RPMI8226 (cell line): ENCODE data around the gene ANKRA2.

Source experiments
- DNase-seq: peaks from one replicate; pipeline ENCODE4 v3.0.0-alpha.2; 2015

ANKRA2 gene, protein sequence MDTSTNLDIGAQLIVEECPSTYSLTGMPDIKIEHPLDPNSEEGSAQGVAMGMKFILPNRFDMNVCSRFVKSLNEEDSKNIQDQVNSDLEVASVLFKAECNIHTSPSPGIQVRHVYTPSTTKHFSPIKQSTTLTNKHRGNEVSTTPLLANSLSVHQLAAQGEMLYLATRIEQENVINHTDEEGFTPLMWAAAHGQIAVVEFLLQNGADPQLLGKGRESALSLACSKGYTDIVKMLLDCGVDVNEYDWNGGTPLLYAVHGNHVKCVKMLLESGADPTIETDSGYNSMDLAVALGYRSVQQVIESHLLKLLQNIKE

DNA sequence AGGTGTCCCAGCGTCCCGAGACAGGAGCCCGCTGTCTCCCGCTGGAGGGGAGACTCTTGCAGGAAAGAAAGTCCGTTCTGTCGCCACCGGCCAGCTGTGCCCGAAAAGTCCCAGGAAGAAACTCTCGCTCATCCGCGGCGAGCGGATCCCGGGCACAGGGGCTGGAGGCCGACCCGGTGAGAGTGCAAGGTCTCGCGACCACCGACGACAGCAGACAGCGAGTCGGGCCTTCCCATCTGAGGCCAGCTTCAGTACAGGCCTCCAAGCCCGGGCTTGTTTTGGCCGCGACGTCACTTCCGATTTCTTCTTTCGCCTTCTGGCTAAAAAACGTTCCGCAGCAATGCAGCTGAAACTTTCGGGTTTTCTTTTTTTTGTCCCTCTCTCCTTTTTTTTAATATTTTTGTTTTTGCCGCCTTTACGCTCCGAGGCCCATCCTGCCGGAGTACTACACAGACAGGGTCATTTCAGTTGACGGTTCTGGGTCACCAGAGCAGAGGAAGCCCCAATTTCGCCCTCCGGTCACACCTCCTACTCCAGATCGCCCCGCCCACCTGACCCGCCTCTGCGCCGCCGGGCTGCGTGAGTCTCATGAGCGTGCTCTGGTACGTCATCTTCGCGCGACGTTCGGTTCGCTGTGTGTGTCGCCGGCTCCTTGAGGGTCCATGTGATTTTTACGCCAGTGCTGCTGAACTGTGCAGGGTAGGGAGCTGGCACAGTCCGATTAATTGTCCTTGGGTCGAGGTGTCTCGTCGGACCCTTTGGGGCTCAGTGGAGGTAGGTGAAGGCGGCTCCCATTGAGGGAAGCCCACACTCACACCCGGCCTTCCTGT is at the start of gene ANKRA2, which contains the start of gene UTP15:
Gene ANKRA2 (minus strand): TSS at position 501 of the 830 bp plus-strand sequence. CDS start 2,758 bp downstream, outside the sequence.
Gene UTP15 (plus strand): TSS at position 605 of the 830 bp plus-strand sequence. CDS start 1,602 bp downstream, outside the sequence.
- peak; percentile 100 for DNase-seq

DNA sequence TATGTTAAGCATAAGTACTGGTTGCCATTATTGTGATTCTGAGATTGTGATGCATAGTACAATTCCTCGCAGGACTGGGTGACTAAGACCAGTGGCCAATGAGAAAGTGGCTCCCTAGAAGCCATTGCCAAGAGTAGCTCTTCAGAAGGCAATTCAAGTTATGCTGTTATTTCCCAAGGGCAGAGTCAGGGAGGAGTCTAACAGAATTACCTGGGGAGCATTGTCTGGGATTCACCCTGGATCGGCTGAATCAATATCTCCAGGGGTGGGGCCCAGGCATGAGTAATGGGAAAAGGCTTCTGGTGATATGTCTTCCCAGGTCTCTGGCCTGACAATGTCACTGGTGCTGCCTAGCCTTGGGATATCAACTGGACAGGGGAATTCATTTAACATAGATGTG is 49.6 kb upstream of the ANKRA2 start:
- no peak for DNase-seq

DNA sequence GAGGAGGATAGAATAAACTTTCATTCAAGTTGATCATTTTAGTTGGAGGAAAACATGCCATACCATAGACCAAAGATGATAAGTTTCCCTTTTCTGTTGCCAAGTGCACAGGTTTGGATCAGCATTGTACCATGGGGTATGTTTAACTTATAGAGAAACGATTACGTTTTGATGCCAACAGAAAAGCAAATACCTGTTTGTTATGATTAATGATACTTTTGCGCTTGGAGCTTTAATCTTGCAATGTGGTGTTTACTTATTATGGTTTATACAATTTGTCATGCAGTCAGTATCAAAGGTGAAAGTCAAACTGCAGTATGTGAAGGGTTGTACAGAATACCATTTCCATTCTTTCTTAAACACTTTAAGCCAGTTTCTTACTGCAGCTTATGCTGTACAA is 47.4 kb upstream of the ANKRA2 start:
- DNase-seq, result no peak

DNA sequence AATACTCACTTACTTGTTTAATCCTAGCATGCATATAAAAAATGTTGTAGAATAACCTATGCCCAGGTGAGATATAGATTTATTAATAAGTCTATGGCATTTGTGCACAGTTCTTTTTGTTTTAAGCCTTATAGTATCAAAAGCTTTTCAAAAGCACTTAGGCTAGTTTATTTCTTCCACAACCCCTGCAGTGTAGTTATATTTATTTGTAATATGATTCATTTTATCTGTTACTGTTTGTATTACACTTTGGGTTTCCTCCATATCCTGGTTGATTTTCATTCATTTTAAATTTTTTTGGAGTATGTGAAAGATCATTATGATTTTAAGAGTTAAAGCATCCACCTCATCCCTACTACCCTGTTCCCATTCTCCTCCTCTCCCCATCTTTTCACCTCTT is 41.8 kb upstream of the ANKRA2 start:
- DNase-seq, result no peak

DNA sequence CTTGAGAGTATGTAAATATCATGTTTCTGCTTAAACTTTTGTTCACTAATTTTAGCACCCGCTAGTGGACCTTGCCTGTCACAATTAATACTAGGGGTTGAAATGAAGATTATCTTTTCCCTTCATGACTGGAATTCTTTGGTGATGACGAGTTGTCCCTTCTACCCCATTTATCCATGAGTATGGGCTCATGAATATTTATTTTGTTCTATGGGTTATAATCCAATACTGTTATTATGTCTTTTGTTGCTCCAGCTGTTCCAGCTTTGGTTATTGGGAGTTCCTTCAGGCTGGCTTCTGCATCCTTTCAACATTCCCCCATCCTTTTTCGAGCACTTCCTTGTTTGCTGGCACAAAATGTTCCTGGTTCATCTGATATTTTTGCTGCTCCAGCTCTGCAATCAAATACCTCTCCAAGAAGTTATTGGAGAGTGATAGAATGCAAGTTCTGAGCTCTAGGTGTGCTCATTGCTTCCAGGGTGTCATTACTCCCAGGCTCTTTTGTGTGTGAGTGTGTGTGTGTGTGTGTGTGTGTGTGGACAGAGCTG is 40.8 kb upstream of the ANKRA2 start:
- DNase-seq, result no peak

DNA sequence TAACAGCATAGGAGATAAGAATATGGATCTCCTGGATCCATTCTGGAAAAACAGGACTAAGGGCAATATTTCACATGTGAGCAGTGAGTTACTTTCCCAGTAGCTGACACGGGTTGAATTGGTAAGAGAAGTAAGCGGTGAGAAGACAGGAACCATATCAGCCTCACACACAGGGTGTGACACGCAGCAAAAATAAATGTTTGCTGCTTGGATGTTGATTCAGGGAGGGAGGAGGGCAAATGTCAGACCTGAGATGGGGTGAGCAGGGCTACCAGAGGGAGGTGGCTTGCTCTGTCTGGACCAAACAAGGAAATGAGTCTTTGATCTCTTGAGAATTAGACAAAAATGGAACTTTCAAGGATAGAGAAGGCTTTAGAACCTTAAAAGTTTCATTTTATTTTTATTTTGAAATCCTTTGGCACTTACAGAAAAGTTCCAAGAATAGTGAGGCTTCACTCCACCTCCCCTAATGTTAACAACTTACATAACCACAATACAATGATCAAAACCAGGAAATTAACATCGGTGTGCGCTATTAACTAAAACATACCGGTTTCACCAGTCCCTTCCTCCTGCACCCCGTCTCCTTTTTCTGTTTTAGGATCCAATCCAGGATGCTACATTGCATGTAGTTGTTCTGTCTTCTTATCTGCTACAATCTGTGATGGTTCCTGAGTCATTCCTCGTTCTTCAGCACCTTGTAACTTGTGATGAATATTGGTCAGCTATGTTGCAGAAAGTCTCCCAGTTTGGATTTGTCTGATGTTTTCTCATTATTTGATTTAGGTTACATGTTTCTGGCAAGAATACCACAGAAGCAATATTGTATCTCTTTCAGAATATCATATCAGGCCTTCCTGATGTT is 40.0 kb upstream of the ANKRA2 start:
- no peak for DNase-seq

DNA sequence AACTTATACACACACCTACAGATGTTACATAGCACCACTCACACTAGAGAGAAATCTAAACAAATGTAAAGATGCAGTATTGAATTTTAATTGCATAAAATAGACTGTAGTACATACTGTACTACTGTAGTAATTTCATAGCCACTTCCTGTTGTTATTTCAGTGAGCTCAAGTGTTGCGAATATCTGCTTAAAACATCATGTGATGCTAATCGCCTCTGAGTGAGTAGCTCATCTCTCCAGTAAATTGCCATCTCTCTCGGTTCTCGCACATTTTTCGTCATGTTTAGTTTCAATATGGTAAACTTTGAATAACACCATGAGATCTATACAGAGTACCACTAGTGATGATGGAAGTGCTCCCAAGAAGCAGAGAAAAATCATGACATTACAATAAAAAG is 38.6 kb upstream of the ANKRA2 start:
- no peak for DNase-seq

DNA sequence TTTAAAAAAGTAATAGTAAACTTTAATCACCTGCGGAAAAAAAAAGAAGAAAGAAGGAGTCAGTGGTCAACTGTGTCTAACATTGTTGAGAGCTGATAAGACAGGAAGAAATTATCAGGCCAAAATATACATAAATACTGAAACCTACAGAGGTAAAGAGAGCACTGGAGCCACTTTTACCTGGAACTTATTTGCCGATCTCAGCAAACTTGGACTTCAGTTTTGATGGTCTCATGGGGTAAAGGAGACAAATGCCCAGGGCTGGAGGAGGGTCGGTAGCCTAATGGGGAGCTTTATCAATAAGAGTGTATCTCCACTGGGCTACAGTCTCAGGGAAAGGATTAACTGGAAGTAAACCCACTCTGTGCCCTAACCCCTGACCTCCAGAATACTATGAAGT is 33.9 kb upstream of the ANKRA2 start:
- DNase-seq, result no peak

DNA sequence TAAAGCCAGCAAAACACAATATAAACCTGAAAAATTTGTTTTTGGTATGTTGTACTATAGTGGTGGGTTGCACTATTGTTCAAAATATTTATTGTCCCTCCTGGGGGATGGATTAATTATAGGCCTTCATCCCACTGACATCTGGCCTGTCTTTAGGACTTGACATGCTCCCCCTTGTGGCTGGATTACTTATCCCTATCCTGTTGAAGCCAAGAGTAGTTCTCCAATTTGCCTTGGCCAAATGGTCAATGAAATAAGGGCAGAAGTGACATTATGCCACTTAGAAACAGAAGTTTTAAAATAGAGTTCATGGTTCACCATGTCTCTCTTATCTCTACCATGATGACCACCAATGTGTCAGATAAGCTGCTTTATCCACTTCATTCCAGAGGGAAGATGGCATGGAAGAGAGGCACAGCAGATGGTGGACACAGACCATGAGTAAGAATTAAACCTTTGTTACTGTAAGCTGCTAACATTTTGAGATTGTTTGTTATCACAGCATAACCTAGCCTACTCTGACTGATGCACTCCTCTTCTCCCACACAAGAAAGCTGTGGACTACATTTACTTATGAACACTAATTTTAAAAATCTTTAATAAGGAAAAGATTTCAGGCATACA is 31.4 kb upstream of the ANKRA2 start:
- peak; percentile 60 for DNase-seq

DNA sequence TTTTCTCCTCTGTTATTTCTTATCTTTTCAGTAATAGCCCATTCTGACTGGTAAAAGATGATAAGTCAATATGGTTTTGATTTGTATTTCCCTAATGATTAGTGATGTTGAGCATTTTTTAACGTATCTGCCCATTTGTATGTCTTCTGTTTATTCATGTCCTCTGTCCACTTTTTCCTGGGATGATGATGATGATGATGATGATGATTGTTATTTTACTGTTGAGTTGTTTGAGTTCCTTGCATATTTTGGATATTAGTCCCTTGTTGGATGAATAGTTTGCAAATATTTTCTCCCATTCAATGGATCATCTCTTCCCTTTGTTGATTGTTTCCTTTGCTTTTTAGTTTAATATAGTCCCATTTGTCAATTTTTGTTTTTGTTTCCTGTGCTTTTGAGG is 27.1 kb upstream of the ANKRA2 start:
- no peak for DNase-seq

DNA sequence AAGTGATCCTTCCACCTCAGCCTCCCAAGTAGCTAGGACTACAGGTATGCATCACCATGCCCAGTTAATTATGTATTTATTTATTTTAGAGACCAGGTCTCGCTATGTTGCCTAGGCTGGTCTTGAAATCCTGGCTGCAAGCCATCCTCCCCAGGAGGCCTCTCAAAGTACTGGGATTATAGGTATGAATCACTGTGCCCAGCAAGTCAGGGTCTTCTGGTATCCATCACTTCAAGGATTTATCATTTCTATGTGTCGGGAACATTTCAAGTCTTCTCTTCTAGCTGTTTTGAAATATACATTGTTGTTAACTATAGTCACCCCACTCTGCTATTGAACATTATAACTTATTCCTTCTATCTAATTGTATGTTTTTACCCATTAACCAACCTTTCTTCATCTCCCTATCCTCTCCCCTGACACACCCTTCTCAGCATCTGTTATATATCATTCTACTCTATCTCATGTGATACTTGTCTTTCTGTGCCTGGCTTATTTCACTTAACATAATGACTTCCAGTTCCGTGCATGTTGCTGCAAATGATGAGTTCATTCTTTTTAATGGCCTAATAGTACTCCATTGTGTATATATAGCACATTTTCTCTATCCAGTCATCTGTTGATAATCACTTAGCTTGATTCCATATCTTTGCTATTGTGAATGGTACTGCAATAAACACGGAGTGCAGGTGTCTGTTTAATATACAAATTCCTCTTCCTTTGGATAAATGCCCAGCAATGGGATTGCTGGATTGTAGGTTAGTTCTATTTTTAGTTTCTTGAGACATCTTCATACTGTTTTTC is 26.5 kb upstream of the ANKRA2 start:
- DNase-seq, result no peak

DNA sequence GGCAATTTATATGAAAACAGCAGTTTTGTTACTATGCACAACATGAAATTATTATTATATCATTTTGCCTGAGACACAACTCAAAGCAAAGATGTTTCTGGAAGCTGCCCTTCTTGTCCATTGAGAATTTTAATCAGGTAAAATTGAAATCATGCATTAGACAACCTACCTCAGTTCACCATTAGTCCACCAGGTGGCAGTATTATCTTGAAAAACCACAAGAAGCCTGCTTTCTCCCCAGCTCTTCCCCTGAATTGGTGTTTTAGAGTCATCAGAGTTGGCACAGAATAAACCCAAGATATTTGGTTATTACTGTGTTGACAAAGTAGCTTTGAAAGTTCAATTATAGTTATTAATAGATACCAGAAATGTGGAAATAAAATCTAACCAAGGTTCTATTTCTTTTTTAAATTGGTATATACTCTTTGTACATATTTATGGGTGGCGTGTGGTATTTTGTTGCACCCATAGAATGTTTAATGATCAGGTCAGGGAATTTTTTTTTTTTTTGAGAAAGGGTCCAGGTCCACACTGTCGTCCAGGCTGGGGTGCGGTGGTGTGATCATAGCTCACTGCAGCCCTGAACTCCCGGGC is 25.8 kb upstream of the ANKRA2 start:
- DNase-seq, result peak; percentile 83

DNA sequence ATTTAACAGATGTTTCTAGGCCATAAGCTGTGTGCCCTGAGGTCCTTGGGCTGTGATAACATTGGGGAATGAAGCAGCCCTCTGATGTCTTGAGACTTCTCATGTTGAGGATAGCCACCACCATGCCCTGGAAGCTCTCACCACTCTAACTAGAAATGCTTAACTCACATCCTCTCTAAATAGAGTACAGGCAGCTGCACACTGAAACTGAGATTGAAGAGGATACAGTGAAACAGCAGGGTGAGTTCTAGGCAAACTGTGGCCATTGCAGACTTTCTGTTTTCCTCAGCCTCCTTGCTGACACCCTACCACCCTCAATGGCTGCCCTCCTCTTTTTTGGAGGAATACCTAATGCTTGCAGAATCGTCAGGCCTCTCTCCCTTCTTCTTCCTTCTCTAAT is 22.5 kb upstream of the ANKRA2 start:
- no peak for DNase-seq

DNA sequence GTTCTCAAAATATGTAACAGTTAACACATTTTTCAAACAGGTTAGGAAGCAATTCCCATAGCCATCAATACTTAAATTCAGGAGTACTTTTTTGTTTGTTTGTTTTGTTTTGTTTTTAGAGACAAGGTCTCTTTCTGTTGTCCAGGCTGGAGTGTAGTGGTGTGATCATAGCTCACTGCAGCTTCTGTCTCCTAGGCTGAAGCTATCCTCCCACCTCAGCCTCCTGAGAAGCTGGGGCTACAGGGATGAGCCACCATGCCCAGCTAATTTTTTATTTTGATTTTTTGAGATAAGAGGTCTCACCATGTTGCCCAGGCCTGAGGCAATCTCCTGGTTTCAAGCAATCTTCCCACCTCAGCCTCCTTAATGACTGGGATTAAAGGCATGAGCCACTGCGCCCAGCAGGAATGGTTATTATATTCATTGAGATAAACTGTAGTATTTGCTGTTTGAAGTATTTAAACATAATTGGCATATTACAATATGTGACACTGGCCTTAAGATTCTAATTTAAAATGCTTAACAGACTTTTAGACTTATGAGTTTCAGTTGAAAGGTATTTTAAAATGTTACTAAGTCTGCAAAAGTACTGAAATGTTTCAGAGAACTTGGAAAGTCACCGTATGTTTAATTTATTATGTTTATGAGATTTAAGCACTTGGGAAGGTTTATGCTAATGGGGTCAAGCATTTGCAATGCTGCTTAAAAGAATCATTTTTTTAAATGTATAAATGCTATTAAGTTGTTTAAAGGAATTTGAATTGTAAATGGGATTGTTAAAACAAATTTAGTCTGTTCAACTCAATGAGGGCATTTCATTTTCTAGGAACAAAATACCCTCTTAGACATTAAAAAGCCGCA is 17.1 kb upstream of the ANKRA2 start:
- DNase-seq, result no peak

DNA sequence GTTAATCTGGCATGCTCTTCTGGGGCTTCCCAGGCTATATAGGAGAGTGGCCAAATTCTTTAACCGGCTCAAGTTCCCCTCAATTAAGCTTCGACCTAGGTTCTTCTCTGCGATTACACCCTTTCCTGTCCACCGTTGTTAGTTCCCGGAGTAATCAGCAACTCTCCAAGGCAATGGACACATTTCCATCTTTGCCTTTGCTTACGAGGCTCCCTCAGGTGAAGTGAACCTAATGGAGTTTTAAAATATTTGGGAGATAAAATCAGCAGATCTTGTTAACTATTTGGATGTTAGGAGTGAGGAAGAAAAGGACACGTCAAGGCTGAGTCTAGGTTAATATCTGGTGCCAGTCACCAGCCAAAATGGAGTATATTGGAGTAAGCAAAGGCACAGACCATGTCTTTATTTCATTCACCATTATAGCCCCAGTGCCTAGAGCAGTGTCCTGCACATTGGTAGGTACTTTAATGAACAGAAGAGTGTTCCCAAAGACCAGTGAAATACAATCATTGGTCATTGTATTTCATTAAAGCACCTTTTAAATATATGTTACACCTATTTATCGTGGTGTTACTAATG is 619 bp upstream of the ANKRA2 start:
- DNase-seq, result no peak

DNA sequence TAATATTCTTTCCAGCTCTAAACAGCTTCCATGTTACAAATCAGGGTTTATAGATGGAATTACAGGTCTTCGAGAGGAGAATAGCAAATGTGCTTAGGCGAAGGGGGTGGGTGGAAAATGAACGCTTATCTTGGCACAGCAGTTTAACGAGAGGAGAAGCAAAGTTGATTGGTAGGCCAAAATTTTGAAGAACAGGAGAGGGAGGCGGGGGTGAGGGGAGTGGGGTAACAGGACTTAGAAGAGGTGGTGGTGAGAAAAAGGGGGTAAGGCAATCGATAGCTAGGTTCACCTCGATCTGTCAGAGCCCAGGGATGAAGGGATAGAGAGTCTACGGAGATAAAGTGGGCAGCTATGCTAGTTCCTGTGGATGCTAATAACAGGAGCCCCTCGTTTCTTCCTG is 764 bp downstream of the ANKRA2 start:
- peak; percentile 18 for DNase-seq

DNA sequence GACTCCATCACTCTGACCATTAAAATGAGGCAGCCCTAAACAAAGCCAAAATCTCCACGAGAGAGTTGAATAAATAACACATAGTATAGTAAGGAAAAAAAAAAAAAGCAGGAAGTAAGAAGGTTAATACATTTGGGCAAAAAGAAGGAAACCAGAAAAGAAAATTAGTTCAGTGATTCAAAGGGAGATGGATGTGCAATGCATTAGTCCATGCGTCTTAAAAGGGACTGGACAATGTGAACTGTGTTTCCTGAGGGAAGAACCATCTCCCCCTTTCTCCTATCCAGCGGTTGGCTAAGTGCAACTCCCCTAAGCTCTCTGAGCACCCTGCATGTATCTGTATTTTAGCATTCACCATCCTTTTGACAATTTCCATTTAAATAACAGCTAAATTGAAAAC is 1.4 kb downstream of the ANKRA2 start:
- DNase-seq, result no peak

DNA sequence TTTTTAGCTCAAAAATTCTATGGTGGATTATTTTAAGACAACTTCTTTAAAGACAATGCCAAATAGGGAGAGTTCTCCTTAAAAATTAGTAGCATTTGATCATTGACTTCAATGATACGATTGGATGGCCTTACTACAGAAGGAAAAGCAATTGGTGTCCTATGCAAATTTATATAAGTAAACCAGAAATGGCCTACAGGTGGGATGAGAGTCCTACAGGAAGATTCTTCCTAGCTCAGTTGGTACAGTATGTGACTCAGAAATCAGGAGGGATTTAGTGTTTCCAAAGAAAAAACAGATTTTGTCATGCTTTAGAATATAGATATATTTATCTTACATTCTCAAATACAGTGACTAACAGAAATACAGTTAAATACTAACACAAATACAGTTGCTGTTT is 6.5 kb downstream of the ANKRA2 start:
- DNase-seq, result no peak

DNA sequence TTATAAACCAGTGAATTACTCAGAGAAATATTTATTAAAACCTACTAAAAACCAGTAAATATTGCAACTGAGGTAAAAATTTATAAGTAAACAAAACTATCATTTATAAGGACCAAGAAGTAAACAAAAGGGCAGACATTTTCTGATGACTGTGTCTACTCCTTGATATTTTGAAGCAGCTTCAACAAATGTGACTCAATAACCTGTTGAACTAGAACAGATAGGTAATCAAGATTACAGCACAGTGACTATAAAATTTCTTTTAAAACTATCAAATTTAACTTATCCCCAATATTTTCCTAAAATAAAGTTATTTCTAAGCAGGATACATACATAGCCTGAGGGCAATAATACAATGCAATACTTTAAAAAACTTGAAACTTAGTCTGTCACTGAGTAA is 12.8 kb downstream of the ANKRA2 start:
- DNase-seq, result no peak

DNA sequence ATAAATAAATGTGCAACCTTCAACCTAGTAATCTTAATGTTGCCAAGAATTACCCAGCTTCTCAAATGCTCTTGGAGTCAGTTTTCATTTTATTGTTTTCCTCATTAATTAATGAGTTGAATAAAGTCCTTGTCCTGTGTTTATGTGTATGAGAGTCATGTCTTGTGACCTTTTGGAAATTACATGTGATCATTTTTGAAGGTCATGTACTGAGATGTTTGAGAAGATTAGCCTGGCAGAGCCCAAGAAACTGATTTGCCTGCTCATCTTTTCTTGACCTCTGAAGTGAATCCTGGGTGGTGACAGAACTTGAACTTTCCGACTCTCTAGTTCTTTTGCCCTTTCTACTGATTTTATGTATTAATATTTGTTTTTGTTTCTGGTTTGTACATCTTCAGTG is 15.4 kb downstream of the ANKRA2 start:
- no peak for DNase-seq
